ENCODE results near the gene PRR15. TPM values are rescaled to one million over a fixed set of nuclear protein-coding genes. Genes with fewer than 3 reads are reported as not detected.

The PRR15 gene
- total RNA-seq = 4.1 and 11.7 TPM in 2 replicates

GRCh38 chr7:29563590-29564495 lies at the start of gene PRR15:
Gene PRR15 (plus strand): TSS chr7:29563835. CDS start chr7:29566330, 2,495 bp downstream.

Other genes with a start within 250 kb of the PRR15 start
- gene WIPF3, start 242.7 kb downstream of the PRR15 start, total RNA-seq = under 0.01 and 0.25 TPM in 2 replicates